Large intestine (tissue), 3 donors: ENCODE data around the gene RNF34. TPM values are rescaled to one million over a fixed set of nuclear protein-coding genes. Genes with fewer than 3 reads are reported as not detected.
A peak's percentile ranks its signal among the peaks of the same experiment; 100 is the strongest.

Experiments
- DNase-seq, 2 donors: peaks; one replicate each; pipeline versions ENCODE4 v3.0.0 to v3.0.0-alpha.2; 2013
- H3K27ac ChIP-seq: one replicate; pipeline ENCODE4 v1.5.1; 2013; ENCODE audit warnings: low read length
- H3K27me3 ChIP-seq: 2 replicates; pipeline ENCODE4 v1.6.1; 2013; ENCODE audit warnings: low read length; ENCODE audit not compliant: control insufficient read depth, insufficient read depth
- H3K36me3 ChIP-seq: 2 replicates; pipeline ENCODE4 v1.6.1; 2013; ENCODE audit warnings: low read length; ENCODE audit not compliant: control insufficient read depth, insufficient read depth
- H3K4me1 ChIP-seq: one replicate; pipeline ENCODE4 v1.6.1; 2013; ENCODE audit warnings: low read length; ENCODE audit not compliant: control insufficient read depth, insufficient read depth
- H3K4me3 ChIP-seq: one replicate; pipeline ENCODE4 v1.5.1; 2013; ENCODE audit warnings: low read length
- H3K9me3 ChIP-seq: one replicate; pipeline ENCODE4 v1.6.1; 2013; ENCODE audit warnings: mild to moderate bottlenecking, low read depth, low read length, moderate library complexity; ENCODE audit not compliant: control insufficient read depth
- WGBS: methylation state at CpG from one replicate; pipeline ENCODE4 v1.1.5; 2013; ENCODE audit warnings: low lambda C conversion rate; ENCODE audit not compliant: insufficient coverage; 5-methylcytosine and 5-hydroxymethylcytosine counted together
- polyA plus RNA-seq: library from polyadenylated mRNA; unstranded; fragments of 120-200 nt; gene quantifications from one replicate; pipeline ENCODE4 v1.2.1, GENCODE V29; 2013

RNF34 gene
- polyA plus RNA-seq, 1 donor = 39.2 TPM

DNA sequence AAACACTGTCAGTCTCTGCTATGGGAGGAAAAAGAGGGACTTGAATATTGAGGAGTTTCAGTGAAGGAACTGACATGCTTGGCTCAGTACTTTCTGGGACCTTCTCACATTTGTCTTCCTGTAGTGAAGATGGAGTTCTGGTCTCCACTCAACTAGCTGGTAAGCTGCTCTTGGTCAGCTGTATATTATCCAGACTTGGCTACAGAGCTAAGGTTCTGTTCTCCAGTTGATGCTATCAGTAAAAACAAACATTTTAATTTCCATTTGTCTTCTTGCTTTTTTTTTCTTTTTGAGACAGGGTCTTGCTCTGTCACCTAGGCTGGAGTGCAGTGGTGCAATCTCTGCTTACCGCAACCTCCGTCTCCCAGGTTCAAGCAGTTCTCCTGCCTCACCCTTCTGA lies 5.3 kb downstream of the RNF34 start:
- no peak for DNase-seq
- H3K27me3 ChIP-seq = no peaks in the 10 kb centered on the region
- H3K4me1 ChIP-seq = peaks cover 4% of the 10 kb centered on the region
- H3K9me3 ChIP-seq = no peaks in the 10 kb centered on the region
- H3K36me3 ChIP-seq = peaks cover 25% of the 10 kb centered on the region
- no peak overlapping the region for H3K27ac ChIP-seq
- no CpG with 5 or more reads among the region's 2 CpGs for WGBS
- no peak overlapping the region for H3K4me3 ChIP-seq

DNA sequence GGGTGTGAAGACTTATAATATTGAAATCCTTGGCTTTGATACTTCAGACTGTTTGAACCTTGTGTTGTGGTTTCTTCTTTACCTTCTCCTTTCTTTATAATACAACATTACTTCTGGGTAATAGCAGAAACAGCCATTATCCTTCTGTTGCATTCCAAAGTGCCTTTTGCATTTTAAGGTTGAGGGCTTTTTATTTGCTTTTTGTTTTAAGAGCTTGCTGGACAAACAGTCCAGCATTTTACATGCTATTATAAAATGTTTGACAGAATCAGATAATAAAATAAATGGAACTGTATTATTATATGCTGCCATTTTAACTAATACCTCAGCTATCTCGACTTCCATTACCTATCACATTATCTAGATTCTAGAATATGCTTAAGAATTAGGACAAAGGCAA lies 14.0 kb downstream of the RNF34 start:
- DNase-seq = no peak
- 100% methylated on average over 1 of the region's 1 CpG for WGBS
- Histone ChIP-seq H3K27ac (no peak overlapping the region), H3K4me3 (no peak overlapping the region), H3K36me3 (peaks cover 34% of the 10 kb centered on the region), H3K4me1 (peaks cover 21% of the 10 kb centered on the region), H3K9me3 (no peaks in the 10 kb centered on the region), H3K27me3 (no peaks in the 10 kb centered on the region)

DNA sequence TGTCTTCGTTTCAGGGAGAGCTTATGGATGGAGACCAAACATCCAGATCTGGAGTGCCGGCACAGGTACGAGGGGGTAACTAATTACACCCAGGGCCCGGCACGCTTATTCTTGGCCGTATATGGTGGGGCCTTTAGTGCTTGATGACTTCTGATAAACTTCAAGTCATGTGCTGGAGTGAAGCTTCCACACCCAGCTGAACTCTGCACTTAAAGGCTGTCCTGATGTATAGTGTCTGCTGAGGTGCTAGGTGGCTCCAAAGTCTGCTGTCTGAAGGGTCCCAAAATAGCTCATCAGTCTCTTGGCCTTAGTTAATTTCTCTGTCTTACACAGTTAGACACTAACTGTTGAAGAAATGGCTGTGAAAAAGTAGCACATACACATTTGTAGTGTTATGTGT lies 17.9 kb downstream of the RNF34 start:
- H3K4me1 ChIP-seq = peaks cover 21% of the 10 kb centered on the region
- DNase-seq = peak; percentile 82 to 87
- WGBS = no CpG with 5 or more reads among the region's 6 CpGs
- no peaks in the 10 kb centered on the region for H3K27me3 ChIP-seq
- H3K9me3 ChIP-seq = no peaks in the 10 kb centered on the region
- peaks cover 66% of the 10 kb centered on the region for H3K36me3 ChIP-seq
- H3K4me3 ChIP-seq = no peak overlapping the region
- H3K27ac ChIP-seq = peak overlapping the region; percentile 84

DNA sequence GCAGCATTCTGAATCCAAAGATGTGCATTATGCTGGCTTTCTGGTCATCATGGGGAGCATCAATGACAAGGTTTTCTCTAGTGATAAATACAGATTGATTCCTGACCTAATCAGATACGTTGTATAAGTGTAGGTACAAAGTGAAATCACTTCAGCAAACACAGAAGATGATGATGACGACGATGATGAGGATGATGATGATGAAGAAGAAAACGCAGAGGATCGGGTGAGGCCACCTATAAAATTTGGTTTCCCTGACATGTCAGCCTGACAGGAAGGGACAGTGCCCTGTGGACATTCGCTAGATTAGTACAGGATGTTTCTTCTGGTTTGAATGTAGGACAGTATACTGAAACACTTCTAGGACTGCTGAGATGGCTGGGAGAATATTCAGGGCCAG lies 20.2 kb downstream of the RNF34 start:
- WGBS = 100% methylated on average over 1 of the region's 6 CpGs
- Histone ChIP-seq H3K36me3 (peaks cover 73% of the 10 kb centered on the region), H3K27me3 (no peaks in the 10 kb centered on the region), H3K4me3 (no peak overlapping the region), H3K27ac (no peak overlapping the region), H3K4me1 (peaks cover 24% of the 10 kb centered on the region), H3K9me3 (no peaks in the 10 kb centered on the region)
- no peak for DNase-seq

DNA sequence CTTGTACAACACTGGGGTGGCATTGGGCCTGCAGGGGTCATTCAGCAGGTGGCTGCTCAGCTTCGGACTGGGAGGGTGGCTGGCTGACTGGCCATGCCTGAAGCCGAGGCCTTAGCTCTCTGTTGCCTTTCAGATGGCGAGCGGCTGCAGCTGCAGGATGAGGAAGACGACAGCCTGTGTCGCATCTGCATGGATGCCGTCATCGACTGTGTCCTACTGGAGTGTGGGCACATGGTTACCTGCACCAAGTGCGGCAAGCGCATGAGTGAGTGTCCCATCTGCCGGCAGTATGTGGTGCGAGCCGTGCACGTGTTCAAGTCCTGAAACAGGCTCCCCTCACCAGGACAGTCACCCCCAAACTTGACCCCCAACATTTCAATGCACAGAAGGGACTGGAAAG lies 23.3 kb downstream of the RNF34 start:
- WGBS = no CpG with 5 or more reads among the region's 14 CpGs
- Histone ChIP-seq H3K4me1 (peaks cover 15% of the 10 kb centered on the region), H3K4me3 (no peak overlapping the region), H3K36me3 (peaks cover 77% of the 10 kb centered on the region), H3K9me3 (no peaks in the 10 kb centered on the region), H3K27ac (no peak overlapping the region), H3K27me3 (no peaks in the 10 kb centered on the region)
- no peak for DNase-seq

DNA sequence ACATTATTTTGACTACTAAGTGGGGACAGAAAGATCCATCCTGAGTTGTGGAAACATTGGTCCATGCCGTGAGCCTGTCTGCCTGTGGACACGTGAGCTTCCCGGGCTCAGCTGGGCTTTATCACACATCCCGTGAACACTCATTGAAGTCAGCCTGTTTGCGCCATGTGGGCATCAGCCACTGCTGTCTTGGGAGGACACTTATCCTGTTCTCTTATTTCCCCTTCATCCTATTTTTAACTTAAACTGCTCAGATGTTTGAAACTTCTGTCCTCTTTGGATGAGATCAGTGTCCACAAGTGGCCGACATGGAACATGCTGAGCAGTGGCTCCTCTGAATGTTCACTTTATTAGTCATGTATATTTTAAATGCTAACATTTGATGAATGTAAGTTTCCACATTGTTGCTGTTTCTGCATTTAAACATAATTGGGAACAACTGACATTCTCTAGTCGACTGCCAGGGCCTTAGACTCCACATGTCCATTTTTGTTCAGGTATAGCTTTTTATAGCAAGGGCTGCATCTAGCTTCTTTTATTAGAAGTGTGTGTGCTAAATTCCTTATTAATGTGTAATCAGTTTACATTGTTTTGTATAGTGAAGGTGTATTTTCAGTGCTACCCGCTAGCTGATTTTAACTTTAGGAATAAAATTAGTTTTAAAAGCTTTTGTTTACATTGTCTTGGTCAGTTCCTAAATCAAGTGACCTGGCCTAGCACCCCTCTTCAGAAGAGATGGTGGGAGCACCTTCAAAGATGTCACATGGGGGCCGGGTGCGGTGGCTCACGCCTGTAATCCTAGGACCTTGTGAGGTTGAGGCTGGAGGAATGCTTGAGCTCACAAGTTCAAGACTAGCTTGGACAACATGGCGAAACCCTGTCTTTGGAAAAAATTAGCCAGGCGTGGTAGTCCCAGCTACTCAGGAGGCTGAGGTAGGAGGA lies 24.0 kb downstream of the RNF34 start:
- no peaks in the 10 kb centered on the region for H3K27me3 ChIP-seq
- peak overlapping the region; percentile 93 for H3K27ac ChIP-seq
- DNase-seq = no peak
- H3K4me3 ChIP-seq = no peak overlapping the region
- no peaks in the 10 kb centered on the region for H3K9me3 ChIP-seq
- peaks cover 80% of the 10 kb centered on the region for H3K36me3 ChIP-seq
- peaks cover 8% of the 10 kb centered on the region for H3K4me1 ChIP-seq
- WGBS = 82% methylated on average over 2 of the region's 13 CpGs

DNA sequence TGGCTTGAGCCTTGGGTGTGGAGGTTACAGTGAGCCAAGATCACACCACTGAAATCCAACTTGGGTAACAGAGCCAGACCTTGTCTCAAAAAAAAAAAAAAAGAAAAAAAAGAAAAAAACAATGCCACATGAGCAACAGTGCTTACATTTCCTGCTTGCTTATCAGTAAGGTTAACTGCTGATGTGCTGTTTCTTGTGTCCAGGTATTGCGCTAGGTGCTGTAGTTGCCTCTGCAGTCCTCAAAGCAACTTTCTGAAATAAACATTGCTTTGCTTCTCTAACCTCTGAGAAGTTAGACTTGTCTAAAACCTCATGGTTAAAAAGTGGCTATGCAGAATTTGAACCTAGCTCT lies 24.7 kb downstream of the RNF34 start:
- Histone ChIP-seq H3K9me3 (no peaks in the 10 kb centered on the region), H3K27me3 (no peaks in the 10 kb centered on the region), H3K36me3 (peaks cover 81% of the 10 kb centered on the region), H3K4me1 (peaks cover 8% of the 10 kb centered on the region), H3K4me3 (no peak overlapping the region), H3K27ac (peak overlapping the region; percentile 93)
- WGBS = no CpG with 5 or more reads among the region's 1 CpG
- peak; percentile 51 to 58 for DNase-seq

DNA sequence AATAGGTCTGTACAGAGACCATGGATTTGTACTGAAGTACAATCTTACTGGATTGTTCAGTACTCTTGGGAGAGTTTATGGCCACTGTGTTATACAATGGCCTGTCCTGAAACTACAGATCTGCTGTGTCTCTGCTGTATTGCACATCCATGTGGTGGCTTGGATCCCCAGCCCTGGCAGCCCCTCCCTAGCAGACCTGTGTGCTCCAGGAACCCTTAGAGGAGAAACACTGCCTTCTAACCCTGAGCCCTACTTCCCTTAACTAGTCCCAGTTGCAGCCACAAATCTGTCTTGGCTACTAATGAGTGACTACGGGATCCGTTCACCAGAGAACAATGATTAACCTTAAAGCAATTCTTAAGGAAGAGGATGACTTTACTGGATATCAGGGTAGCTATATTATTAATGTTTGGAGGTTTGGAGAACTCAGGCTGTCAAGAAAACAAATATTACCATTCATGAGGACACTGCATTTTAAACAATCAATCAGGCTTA lies 27.7 kb downstream of the RNF34 start:
- Histone ChIP-seq H3K27me3 (no peaks in the 10 kb centered on the region), H3K9me3 (no peaks in the 10 kb centered on the region), H3K27ac (peak overlapping the region; percentile 50), H3K4me1 (peaks cover 8% of the 10 kb centered on the region), H3K36me3 (peaks cover 78% of the 10 kb centered on the region), H3K4me3 (no peak overlapping the region)
- WGBS = no CpG with 5 or more reads among the region's 2 CpGs
- DNase-seq = no peak

DNA sequence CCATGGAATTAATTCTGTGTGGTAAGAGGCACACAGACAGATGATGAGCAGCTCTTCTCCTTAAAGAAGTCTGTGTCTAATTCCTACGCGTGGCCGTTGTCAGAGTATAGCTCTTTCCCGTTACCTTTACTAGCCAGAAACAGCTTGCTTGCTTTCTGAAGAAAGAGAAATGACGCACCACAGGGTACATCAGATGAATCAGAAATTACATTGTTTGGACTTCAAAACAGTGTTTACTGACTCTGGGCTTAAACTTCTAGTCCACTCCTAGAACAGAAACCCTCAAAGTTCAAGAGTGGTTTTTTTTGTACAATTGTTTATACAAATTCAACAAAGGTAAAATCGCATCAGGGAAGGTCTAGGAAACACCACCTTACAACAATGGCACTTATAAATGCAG lies 29.0 kb downstream of the RNF34 start:
- Histone ChIP-seq H3K27ac (no peak overlapping the region), H3K4me3 (no peak overlapping the region), H3K9me3 (no peaks in the 10 kb centered on the region), H3K27me3 (no peaks in the 10 kb centered on the region), H3K4me1 (peaks cover 8% of the 10 kb centered on the region), H3K36me3 (peaks cover 74% of the 10 kb centered on the region)
- DNase-seq = no peak
- WGBS = no CpG with 5 or more reads among the region's 6 CpGs

DNA sequence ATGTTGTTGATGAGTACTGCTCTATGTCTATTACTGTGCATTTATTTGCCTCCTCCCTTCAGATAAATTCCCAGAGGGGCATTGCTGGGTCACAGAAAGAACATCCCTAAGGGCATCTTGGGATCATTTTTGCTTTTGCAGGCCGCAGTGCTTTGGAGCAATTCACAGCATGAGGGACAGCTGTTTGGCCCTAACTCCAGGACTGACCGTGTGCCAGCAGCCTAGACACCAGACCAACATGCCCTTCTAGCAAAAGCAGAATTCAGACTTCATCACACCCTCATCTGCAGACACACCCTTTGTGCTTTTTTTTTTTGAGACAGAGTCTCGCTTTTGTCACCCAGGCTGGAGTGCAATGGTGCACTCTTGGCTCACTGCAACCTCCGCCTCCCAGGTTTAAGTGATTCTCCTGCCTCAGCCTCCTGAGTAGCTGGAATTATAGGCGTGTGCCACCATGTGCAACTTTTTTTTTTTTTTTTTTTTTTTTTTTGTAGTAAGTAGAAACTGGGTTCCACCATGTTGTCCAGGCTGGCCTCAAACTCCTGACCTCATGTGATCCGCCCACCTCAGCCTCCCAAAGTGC lies 31.0 kb downstream of the RNF34 start:
- no CpG with 5 or more reads among the region's 6 CpGs for WGBS
- Histone ChIP-seq H3K27ac (no peak overlapping the region), H3K4me3 (no peak overlapping the region), H3K9me3 (no peaks in the 10 kb centered on the region), H3K27me3 (no peaks in the 10 kb centered on the region), H3K36me3 (peaks cover 72% of the 10 kb centered on the region), H3K4me1 (peaks cover 5% of the 10 kb centered on the region)
- no peak for DNase-seq
